Activated T-cell treated with anti-CD3 and anti-CD28 coated beads, Interleukin-2, amount 50 U/mL, for 4 hours (primary cell): ENCODE data around the gene KLHL30. TPM values are rescaled to one million over a fixed set of nuclear protein-coding genes. Genes with fewer than 3 reads are reported as not detected.

Experiments
- ATAC-seq, 2 donors: fragments of 200-7000 bp; cut with Tn5 transposase; one replicate each; pipeline ENCODE4 v1.10.0; 2021
- DNase-seq: peaks from one replicate; pipeline ENCODE4 v3.0.0-alpha.2; 2020
- H3K27me3 Mint-ChIP-seq: one replicate; pipeline ENCODE4 v1.8.0; 2021; ENCODE audit warnings: low read depth, mixed read lengths
- H3K36me3 Mint-ChIP-seq: one replicate; pipeline ENCODE4 v1.8.0; 2022; ENCODE audit warnings: mixed read lengths; ENCODE audit not compliant: insufficient read depth
- H3K4me1 Mint-ChIP-seq: one replicate; pipeline ENCODE4 v1.8.0; 2021; ENCODE audit warnings: low read depth, mixed read lengths
- H3K4me3 Mint-ChIP-seq: one replicate; pipeline ENCODE4 v1.8.0; 2021; ENCODE audit warnings: mild to moderate bottlenecking, moderate library complexity, mixed read lengths
- H3K9me3 Mint-ChIP-seq: one replicate; pipeline ENCODE4 v1.8.0; 2021; ENCODE audit warnings: mixed read lengths
- total RNA-seq, 3 donors: library from RNA; stranded (reverse); gene quantifications; one replicate each; pipeline ENCODE4 v1.2.1, GENCODE V29; 2021

KLHL30 gene
- total RNA-seq, 3 donors from 2014 or later = not detected

DNA sequence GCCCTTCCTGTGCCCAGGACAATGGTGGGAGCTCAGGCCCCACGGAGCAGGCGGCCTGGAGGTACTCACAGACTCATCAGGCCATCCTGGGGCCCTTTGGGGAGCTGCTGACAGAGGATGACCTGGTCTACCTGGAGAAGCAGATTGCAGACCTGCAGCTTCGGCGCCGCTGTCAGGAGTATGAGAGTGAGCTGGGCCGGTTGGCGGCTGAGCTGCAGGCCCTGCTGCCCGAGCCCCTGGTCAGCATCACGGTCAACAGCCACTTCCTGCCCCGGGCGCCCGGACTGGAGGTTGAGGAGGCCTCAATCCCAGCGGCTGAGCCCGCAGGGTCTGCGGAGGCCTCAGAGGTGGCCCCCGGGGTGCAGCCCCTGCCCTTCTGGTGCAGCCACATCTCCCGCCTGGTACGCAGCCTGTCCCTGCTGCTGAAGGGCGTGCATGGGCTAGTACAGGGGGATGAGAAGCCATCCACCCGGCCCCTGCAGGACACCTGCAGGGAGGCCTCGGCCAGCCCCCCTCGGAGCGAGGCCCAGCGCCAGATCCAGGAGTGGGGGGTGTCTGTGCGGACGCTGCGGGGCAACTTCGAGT lies 8.3 kb upstream of the KLHL30 start:
- ATAC-seq (no peak), DNase-seq (no peak)
- Mint-ChIP-seq H3K9me3 (no peaks in the 10 kb centered on the region), H3K27me3 (no peaks in the 10 kb centered on the region), H3K4me3 (no peak overlapping the region), H3K4me1 (no peaks in the 10 kb centered on the region), H3K36me3 (no peaks in the 10 kb centered on the region)

DNA sequence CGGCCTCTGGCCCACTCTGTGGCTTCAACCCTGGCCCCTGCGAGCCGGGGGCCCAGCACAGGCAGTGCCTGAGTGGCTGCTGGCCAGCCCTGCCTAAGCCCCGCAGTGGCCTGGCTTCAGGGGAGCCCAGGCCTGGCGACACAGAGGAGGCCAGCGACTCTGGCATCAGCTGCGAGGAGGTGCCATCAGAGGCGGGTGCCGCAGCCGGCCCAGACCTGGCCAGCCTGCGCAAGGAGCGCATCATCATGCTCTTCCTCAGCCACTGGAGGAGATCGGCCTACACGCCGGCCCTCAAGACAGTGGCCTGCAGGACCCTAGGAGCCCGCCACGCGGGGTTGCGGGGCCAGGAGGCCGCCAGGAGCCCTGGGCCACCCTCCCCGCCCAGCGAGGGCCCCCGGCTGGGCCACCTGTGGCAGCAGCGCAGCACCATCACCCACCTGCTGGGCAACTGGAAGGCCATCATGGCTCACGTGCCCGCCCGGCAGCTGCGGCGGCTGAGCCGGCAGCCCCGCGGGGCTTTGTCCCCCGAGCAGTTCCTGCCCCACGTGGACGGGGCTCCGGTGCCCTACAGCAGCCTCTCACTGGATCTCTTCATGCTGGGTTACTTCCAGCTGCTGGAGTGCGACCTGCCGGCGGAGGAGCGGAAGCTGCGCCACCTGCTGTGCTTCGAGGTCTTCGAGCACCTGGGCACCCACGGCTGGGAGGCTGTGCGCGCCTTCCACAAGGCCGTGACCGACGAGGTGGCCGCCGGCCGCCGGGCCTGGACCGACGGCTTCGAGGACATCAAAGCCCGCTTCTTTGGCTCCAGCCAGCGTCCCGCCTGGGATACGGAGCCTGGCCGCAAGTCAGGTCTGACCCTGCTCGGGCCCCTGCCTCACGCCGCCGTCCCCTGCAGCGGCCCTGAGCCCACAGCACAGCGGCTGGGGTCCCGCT lies 7.5 kb upstream of the KLHL30 start:
- Mint-ChIP-seq H3K36me3 (no peaks in the 10 kb centered on the region), H3K9me3 (no peaks in the 10 kb centered on the region), H3K4me3 (no peak overlapping the region), H3K4me1 (no peaks in the 10 kb centered on the region), H3K27me3 (no peaks in the 10 kb centered on the region)
- no peak for ATAC-seq
- DNase-seq = no peak

DNA sequence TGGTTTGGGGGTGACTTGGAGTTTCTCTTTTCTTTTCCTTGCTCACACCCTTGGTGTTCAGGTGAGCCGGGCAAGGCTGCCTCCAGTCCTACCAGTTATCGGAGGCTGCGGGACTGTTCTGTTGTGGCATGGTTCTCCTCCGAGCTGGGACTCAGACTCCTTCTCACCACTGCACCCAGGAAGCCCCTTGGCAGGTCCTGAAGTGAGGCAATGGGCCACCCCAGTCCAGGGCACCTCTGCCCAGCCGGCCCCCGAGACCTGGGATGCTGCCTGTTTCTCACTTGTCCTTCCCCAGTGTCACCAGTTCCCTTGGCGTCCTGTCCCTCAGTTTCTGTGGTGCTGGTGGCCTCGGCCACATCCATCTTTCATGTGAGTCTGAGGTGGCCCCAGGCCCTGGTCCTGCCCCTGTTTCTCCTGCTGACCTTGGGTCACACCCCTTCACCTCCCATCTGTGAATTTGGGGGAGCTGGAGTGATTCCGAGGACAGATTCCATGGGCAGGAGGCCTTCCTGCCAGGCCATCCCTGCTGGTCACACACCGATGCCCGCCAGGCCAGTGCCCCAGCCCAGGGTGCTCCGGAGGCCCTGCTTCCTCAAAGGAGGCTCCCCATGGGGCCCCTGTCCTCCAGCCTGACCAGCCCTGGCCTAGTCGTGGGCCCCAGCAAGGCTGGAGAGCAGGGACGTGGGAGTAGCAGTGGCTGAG lies 6.6 kb upstream of the KLHL30 start:
- Mint-ChIP-seq H3K4me1 (no peaks in the 10 kb centered on the region), H3K9me3 (no peaks in the 10 kb centered on the region), H3K27me3 (no peaks in the 10 kb centered on the region), H3K36me3 (no peaks in the 10 kb centered on the region), H3K4me3 (no peak overlapping the region)
- DNase-seq (no peak), ATAC-seq (no peak)

DNA sequence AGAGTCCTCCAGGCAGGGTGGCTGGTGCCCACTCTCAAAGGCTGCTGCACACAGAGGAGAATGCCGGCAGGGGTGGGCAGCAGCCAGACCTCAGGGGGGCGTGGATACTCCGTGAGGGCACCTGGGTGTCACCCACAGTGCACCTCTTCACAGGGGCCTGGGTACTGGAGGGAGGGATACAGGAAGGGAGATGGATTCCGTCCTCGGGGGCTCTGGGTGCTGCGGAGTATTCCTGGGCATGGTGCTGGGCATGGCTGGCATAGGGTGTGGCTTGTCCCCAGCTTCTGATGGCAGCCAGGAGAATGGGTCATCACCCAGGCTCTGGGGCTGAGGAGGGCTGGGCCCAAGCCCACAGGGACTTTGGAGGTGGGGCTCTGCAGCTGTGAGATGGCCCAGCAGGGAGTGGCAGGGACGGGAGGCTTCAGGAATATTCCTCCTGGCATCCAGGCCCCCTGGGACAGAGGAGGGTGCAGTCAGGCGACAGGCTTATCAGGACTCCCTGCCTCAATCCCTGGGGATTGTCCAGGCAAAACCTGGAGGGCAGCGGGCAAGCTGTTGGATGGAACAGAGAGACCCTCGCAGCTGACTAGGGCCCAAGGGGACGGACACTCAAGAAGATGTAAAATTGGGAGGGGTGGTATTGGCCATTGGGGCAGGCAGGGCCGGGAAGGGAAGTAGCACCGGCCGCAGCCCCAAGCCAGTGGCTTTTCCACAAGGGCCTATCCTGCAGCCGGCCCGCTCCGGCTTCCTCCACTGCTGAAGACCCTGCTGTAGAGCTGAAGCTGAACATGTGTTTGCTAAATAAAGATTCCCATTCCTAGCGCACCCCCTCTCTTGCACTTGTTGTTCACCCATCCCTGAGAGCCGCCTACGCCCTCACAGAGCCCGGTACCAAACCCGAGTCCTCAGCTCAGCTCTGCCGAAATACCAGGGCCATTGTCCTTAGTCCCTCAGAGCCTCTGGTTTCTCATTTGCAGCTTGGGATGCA lies 5.7 kb upstream of the KLHL30 start:
- H3K4me3 Mint-ChIP-seq = no peak overlapping the region
- H3K9me3 Mint-ChIP-seq = no peaks in the 10 kb centered on the region
- H3K4me1 Mint-ChIP-seq = no peaks in the 10 kb centered on the region
- H3K36me3 Mint-ChIP-seq = no peaks in the 10 kb centered on the region
- ATAC-seq (no peak), DNase-seq (no peak)
- no peaks in the 10 kb centered on the region for H3K27me3 Mint-ChIP-seq

DNA sequence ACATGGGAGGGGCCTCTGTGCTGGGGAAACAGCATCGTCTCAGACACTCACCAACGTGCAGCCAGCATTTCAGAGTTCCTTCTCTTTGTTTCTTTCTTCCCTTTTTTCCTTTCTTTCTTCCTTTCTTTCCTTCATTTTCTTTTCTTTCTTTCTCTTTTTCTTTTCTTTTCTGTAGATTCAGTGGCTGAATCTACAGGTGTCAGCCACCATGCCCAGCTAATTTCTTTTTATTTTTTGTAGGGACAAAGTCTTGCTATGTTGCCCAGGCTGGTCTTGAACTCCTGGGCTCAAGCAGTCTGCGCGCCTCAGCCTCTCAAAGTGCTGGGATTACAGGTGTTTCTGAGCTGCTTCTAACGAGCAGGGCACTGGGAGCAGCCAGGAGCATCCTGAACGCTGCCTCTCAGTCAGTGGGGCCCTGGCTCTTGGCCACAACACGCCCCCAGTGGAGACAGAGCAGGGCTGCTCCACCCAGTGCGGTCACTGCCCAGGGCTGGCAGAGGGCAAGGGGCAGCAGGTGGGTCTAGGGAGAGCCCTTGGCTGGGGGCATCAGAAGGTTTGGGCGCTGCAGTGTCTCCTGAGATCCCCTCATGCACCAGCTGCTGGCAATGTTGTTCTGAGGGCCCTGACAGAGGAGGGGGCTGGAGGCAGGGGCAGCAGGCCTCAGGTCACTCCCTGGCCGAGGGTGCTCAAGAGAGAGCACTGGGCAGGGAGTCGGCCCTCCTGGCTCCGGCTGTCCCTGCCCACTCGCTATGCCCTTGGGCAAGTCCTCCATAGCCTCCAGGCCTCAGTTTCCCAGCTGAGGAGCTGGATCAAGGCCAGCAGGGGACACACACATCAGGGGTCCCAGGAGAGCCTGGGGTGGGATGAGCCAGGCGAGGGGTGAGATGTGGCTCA lies 4.7 kb upstream of the KLHL30 start:
- Mint-ChIP-seq H3K27me3 (no peaks in the 10 kb centered on the region), H3K4me3 (no peak overlapping the region), H3K9me3 (no peaks in the 10 kb centered on the region), H3K36me3 (no peaks in the 10 kb centered on the region), H3K4me1 (no peaks in the 10 kb centered on the region)
- no peak for DNase-seq
- ATAC-seq = no peak

DNA sequence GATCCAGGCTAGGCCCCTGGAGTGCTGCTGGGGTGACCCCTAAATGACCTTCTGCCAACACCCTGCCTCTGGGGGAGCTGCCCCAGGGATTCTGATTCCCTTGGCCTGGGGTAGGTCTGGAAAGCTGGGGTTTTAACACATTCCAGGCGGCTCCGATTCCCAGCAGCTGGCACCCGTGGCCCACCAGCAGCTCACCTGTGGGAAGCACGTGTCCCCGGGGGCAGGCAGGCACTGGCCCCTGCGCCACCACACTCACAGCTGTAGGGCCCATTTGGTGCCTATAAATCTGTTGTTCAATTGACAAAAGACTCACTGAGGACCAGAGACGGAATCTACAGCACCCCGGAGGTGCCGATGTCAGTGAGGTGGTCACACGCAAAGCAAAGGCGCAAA lies 4.1 kb upstream of the KLHL30 start:
- no peak overlapping the region for H3K4me3 Mint-ChIP-seq
- no peak for ATAC-seq
- no peaks in the 10 kb centered on the region for H3K36me3 Mint-ChIP-seq
- no peaks in the 10 kb centered on the region for H3K9me3 Mint-ChIP-seq
- no peaks in the 10 kb centered on the region for H3K4me1 Mint-ChIP-seq
- no peak for DNase-seq
- no peaks in the 10 kb centered on the region for H3K27me3 Mint-ChIP-seq

DNA sequence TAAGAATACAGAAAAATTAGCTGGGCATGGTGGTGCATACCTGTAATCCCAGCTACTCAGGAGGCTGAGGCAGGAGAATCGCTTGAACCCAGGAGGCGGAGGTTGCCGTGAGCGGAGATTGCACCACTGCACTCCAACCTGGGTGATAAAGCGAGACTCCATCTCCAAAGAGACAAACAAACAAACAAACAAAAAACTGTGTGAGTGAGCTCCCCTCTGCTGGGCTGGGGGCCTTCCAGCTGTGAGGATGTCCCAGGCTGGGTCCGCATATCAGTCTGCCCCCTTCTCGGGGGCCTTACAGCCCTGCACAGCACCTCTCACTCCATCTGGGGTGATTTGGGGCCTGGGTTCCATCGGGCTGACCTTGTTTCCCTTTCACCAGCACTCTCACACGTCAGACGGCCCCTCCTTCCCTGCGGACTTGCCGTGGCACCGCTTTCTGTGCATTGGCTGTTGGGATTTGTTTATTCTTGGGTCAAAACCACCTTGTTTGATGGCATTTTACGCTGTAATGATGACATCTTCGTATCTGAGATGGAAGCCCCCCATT lies 2.8 kb upstream of the KLHL30 start:
- H3K36me3 Mint-ChIP-seq = no peaks in the 10 kb centered on the region
- DNase-seq (no peak), ATAC-seq (no peak)
- no peaks in the 10 kb centered on the region for H3K9me3 Mint-ChIP-seq
- H3K4me1 Mint-ChIP-seq = no peaks in the 10 kb centered on the region
- H3K27me3 Mint-ChIP-seq = no peaks in the 10 kb centered on the region
- H3K4me3 Mint-ChIP-seq = no peak overlapping the region

DNA sequence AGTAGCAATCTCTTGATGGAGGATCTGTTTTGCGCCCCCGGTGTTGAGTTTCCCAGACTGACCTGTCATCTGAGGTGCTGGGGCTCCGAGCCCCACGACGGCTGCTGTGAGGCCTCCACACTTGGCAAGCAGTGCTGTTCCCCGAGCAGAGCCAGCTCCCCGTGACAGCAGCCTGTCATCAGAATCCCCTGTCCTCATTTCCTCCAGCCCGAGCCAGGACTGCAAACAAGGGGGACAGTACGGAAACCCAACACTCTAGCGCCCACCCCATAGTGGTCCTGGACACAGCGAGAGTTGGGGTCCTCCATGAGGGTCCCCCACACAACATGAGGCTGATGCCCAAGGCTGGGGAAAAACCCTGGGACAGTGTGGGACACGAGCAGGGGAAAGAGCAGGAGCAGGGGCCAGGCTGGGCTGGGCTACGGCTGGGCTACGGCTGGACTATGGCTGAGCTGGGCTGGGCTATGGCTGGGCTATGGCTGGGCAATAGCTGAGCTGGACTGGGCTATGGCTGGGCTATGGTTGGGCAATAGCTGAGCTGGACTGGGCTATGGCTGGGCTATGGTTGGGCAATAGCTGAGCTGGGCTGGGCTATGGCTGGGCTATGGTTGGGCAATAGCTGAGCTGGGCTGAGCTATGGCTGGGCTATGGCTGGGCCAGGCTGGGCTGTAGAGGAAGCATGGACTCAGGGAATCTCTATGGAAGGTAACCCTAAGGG lies 1.5 kb upstream of the KLHL30 start:
- Mint-ChIP-seq H3K36me3 (no peaks in the 10 kb centered on the region), H3K9me3 (no peaks in the 10 kb centered on the region), H3K4me3 (no peak overlapping the region), H3K27me3 (no peaks in the 10 kb centered on the region), H3K4me1 (peaks cover 6% of the 10 kb centered on the region)
- ATAC-seq (no peak), DNase-seq (no peak)

DNA sequence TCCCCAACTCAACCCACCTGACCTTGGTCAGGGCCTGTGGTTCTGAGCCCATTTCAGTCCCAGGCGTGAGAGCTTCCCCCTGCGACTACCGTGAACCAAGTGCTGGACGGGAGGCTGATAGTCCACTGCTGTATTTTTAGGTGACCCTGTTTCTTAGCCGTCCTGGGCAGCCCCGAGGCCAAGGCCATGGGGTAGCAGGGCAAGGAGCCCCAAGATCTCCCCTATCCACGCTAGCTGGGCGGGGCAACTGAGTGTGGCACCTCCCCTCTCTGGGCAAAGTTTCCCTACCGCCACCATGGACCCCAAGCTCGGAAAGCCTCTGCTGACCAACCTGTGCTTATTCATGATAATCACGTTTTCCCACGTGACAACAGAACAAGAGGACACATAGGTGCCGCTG lies 583 bp upstream of the KLHL30 start:
- Mint-ChIP-seq H3K4me3 (no peak overlapping the region), H3K4me1 (peaks cover 6% of the 10 kb centered on the region), H3K9me3 (no peaks in the 10 kb centered on the region), H3K27me3 (no peaks in the 10 kb centered on the region), H3K36me3 (no peaks in the 10 kb centered on the region)
- DNase-seq (no peak), ATAC-seq (no peak)

DNA sequence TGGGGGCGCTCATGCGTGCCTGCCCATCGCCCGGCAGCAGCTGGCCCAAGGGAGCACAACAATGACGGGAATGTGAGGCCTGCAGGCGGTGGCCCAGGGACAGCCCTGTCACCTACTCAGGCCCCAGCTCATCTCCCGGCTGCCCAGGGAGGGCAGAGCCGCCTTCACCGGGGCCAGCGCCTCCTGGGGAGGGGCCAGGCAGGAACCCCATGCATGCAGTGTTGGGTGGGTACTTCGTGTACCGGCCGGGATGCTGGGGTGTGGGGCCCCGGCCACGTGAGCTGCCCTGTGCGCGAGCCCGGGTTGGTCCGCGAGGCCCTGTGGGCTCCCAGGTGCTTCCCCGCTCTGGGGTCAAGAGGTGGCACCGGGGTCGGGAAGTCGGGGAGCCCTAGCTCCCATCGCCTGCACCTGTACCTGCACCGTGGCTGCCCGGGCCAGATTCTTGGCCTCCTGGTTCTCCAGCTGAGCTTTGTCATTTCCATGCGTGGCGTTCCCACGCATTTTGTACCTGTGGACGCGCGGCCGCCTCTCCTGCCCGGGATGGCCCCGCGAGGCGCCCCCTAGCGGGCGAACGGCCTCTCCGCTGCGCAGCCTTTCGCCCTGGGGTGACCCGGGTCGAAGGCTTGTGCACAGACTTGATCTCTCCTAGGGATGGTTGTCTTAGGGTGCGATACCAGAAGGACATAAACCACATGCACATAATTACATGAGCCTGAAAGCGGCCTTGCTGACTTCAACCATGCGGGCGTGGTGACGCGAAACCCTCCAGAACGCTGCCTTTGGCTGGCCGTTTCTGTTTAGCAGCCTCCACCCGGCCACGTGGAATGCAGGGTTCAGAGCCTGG lies 950 bp downstream of the KLHL30 start:
- peak in 1 of 2 donors; percentile 58 for ATAC-seq
- H3K27me3 Mint-ChIP-seq = no peaks in the 10 kb centered on the region
- DNase-seq = peak; percentile 25
- no peak overlapping the region for H3K4me3 Mint-ChIP-seq
- no peaks in the 10 kb centered on the region for H3K36me3 Mint-ChIP-seq
- no peaks in the 10 kb centered on the region for H3K9me3 Mint-ChIP-seq
- H3K4me1 Mint-ChIP-seq = peaks cover 6% of the 10 kb centered on the region

DNA sequence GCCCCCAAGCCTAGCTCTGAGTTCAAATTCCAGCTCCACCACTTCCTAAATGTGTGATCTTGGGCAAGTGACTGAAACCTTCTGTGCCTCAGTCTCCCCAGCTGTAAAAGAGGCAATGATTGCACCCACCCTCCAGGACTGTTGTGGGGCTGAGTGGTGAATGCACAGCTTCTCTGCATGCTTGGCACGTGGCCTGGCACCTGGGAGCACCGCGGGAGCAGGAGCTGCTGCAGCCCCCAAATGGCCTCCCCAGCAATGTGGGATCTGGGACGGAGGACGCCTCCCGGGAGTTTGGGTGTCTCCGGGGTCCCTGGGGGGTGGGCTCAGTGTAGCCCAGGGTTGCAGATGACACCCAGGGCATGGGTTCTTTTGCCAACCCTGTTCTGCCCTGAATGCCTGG lies 1.6 kb downstream of the KLHL30 start:
- Mint-ChIP-seq H3K4me1 (peaks cover 6% of the 10 kb centered on the region), H3K4me3 (no peak overlapping the region), H3K9me3 (no peaks in the 10 kb centered on the region), H3K27me3 (no peaks in the 10 kb centered on the region), H3K36me3 (no peaks in the 10 kb centered on the region)
- DNase-seq (no peak), ATAC-seq (no peak)
